ENCODE measurements around the gene TTC23. TPM values are rescaled to one million over a fixed set of nuclear protein-coding genes. Genes with fewer than 3 reads are reported as not detected.

Gene TTC23
- total and polyA plus RNA-seq, 2 donors (not counting 3 experiments of a cell fraction or from before 2014, with no cell fraction given) = 4.1 to 27.3 TPM

DNA sequence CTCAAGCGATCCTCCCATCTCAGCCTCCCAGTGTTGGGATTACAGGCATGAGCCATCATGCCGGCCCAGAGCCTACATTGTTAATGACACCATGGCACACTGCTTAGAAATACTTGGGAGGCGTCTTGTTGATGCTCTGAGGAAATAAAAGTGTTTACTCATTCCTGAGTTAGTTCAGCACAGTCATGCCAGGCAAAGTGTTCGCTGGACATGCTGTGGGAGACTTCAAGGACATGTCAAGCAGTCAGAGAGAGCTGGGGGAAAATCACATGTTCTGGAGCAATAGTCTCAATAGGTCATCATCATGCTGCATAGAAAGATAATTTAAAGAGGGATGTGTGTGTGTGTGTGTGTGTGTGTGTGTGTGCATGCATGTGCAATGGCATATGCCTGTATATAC is 37.5 kb downstream of the TTC23 start:
- no peak overlapping the region for H3K4me3 ChIP-seq (replicated peaks in 1 of 3; ENCODE audit: insufficient read depth in 1 of 3, low read depth in 1 of 3, low read length in 3 of 3)
- DNase-seq (ENCODE audit: low read depth, low spot score) (no peak), FAIRE-seq (no peak)
- no peaks in the 10 kb centered on the region for H3K36me3 ChIP-seq (ENCODE audit: control insufficient read depth in 2 of 2, extremely low read depth in 1 of 2, insufficient read depth in 2 of 2, low read length in 2 of 2)
- no peak overlapping the region for H3K9ac ChIP-seq (replicated peaks; ENCODE audit: extremely low read depth, insufficient read depth, low read length)
- intact Hi-C loops (cut with micrococcal nuclease) (loop anchor here (2.0 to 10.0 kb wide), 3 partner anchors 45 to 693 kb away; no protein-coding TSS in a partner anchor), dilution Hi-C loops (cut with MboI; ENCODE audit: extremely low pct_ligation_motif_present, low sequenced_read_pairs) (no loop called here)
- no peaks in the 10 kb centered on the region for H3K9me3 ChIP-seq (replicated peaks; ENCODE audit: control insufficient read depth, insufficient read depth, low read length)
- H2AFZ ChIP-seq (ENCODE audit: low read depth, low read length) = no peak overlapping the region
- ChIA-PET CTCF (interaction anchor here (5.5 to 8.9 kb wide), 2 partner anchors 107 to 111 kb away, joined by 27 to 226 read pairs; partner anchors contain the start of gene SYNM), POLR2A (no interaction called here)
- no peaks in the 10 kb centered on the region for H3K79me2 ChIP-seq (ENCODE audit: control insufficient read depth, insufficient read depth, low read length)
- no peaks in the 10 kb centered on the region for H3K27me3 ChIP-seq (ENCODE audit: control insufficient read depth in 2 of 2, insufficient read depth in 2 of 2, low read length in 2 of 2)
- H3K4me1 ChIP-seq (ENCODE audit: control insufficient read depth, extremely low read depth, insufficient read depth, low read length) = peaks cover 11% of the 10 kb centered on the region
- H3K4me2 ChIP-seq (ENCODE audit: insufficient read depth, low read length) = no peak overlapping the region
- no peak overlapping the region for H3K27ac ChIP-seq (ENCODE audit: insufficient read depth, low read depth, low read length)
- no peaks in the 10 kb centered on the region for H4K20me1 ChIP-seq (replicated peaks; ENCODE audit: control insufficient read depth, extremely low read depth, insufficient read depth, low read length)
- H3K9me1 ChIP-seq (replicated peaks; ENCODE audit: control insufficient read depth, extremely low read depth, insufficient read depth, low read length) = no peaks in the 10 kb centered on the region
- no peak for TF ChIP-seq EZH2 (IDR thresholded peaks at IDR 0.05; ENCODE audit: borderline replicate concordance, low read depth, low read length, severe bottlenecking)
- no peak for TF ChIP-seq POLR2A (IDR thresholded peaks at IDR 0.05; ENCODE audit: low read depth, low read length)
- TF ChIP-seq, protein P1, sequence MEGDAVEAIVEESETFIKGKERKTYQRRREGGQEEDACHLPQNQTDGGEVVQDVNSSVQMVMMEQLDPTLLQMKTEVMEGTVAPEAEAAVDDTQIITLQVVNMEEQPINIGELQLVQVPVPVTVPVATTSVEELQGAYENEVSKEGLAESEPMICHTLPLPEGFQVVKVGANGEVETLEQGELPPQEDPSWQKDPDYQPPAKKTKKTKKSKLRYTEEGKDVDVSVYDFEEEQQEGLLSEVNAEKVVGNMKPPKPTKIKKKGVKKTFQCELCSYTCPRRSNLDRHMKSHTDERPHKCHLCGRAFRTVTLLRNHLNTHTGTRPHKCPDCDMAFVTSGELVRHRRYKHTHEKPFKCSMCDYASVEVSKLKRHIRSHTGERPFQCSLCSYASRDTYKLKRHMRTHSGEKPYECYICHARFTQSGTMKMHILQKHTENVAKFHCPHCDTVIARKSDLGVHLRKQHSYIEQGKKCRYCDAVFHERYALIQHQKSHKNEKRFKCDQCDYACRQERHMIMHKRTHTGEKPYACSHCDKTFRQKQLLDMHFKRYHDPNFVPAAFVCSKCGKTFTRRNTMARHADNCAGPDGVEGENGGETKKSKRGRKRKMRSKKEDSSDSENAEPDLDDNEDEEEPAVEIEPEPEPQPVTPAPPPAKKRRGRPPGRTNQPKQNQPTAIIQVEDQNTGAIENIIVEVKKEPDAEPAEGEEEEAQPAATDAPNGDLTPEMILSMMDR (IDR thresholded peaks at IDR 0.05; ENCODE audit: extremely low read depth in 1 of 2, insufficient read depth in 1 of 2, low read depth in 1 of 2, low read length in 2 of 2) = no peak
- BruUV-seq (replicated peaks) = no TSS peak

DNA sequence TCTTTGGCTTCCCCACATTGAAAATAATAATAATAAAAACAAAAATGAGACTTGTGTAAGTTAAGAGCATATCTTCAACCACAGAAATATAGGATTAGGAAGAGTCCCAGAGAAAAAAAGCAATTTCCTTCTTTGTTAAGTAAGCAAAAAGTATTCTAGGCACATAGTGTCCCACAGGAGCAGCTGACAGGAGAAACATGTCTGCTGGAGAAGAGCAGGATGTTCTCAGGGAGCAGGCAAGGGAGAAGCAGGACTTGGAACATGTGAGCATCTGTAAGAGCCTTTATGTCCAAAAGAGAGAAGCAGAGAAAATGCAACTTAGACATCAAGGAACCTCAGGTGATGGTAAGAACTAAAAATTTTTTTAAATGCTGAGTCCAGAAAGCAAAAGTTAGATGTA is 39.0 kb downstream of the TTC23 start:
- Histone ChIP-seq H2AFZ (ENCODE audit: low read depth, low read length) (no peak overlapping the region), H3K27ac (ENCODE audit: insufficient read depth, low read depth, low read length) (no peak overlapping the region), H3K4me2 (ENCODE audit: insufficient read depth, low read length) (no peak overlapping the region), H3K36me3 (ENCODE audit: control insufficient read depth in 2 of 2, extremely low read depth in 1 of 2, insufficient read depth in 2 of 2, low read length in 2 of 2) (no peaks in the 10 kb centered on the region), H4K20me1 (replicated peaks; ENCODE audit: control insufficient read depth, extremely low read depth, insufficient read depth, low read length) (no peaks in the 10 kb centered on the region), H3K4me3 (replicated peaks in 1 of 3; ENCODE audit: insufficient read depth in 1 of 3, low read depth in 1 of 3, low read length in 3 of 3) (no peak overlapping the region), H3K9me3 (replicated peaks; ENCODE audit: control insufficient read depth, insufficient read depth, low read length) (no peaks in the 10 kb centered on the region), H3K4me1 (ENCODE audit: control insufficient read depth, extremely low read depth, insufficient read depth, low read length) (peaks cover 11% of the 10 kb centered on the region), H3K9me1 (replicated peaks; ENCODE audit: control insufficient read depth, extremely low read depth, insufficient read depth, low read length) (no peaks in the 10 kb centered on the region), H3K79me2 (ENCODE audit: control insufficient read depth, insufficient read depth, low read length) (no peaks in the 10 kb centered on the region), H3K27me3 (ENCODE audit: control insufficient read depth in 2 of 2, insufficient read depth in 2 of 2, low read length in 2 of 2) (no peaks in the 10 kb centered on the region), H3K9ac (replicated peaks; ENCODE audit: extremely low read depth, insufficient read depth, low read length) (no peak overlapping the region)
- POLR2A ChIA-PET = no interaction called here
- no peak for FAIRE-seq
- DNase-seq (ENCODE audit: low read depth, low spot score) = no peak
- no peak for TF ChIP-seq POLR2AphosphoS5 (IDR thresholded peaks at IDR 0.05; ENCODE audit: insufficient read depth, low read depth, low read length)
- no peak for TF ChIP-seq MAX (IDR thresholded peaks at IDR 0.05; ENCODE audit: insufficient read depth, insufficient read length)
- no peak for TF ChIP-seq POLR2A (IDR thresholded peaks at IDR 0.05; ENCODE audit: low read depth, low read length)
- TF ChIP-seq GATA2 (IDR thresholded peaks at IDR 0.05; ENCODE audit: insufficient read depth, insufficient read length, low read depth, low read length) = no peak
- no peak for TF ChIP-seq JUN (IDR thresholded peaks at IDR 0.05; ENCODE audit: borderline replicate concordance, insufficient read depth, insufficient read length, low read depth)
- no peak for TF ChIP-seq FOS (IDR thresholded peaks at IDR 0.05; ENCODE audit: borderline replicate concordance, insufficient read depth, low read length)
- TF ChIP-seq MYC (IDR thresholded peaks at IDR 0.05; ENCODE audit: low read depth, low read length) = no peak
- dilution Hi-C loops (cut with MboI; ENCODE audit: extremely low pct_ligation_motif_present, low sequenced_read_pairs) = no loop called here
- CTCF ChIA-PET = interaction anchor here (5.5 to 8.9 kb wide), 2 partner anchors 105 to 109 kb away, joined by 27 to 226 read pairs; partner anchors contain the start of gene SYNM
- intact Hi-C loops (cut with micrococcal nuclease) = loop anchor here (10.0 kb wide), 1 partner anchor 556 kb away; no protein-coding TSS in a partner anchor
- no TSS peak for BruUV-seq (replicated peaks)

All from endothelial cell of umbilical vein (primary cell).